Ovary (tissue), 3 donors: ENCODE results near the gene MADD.

ENCODE experiments used
- CTCF ChIP-seq, 3 donors: fragments of 450-650 bp in 2 of 3; fragments of 200-600 bp in 1 of 3; IDR thresholded peaks; one replicate each; pipeline versions ENCODE4 v1.5.1 to v1.8.0; 2016 to 2022; ENCODE audit warnings: antibody characterized with exemption in 3 of 3, mild to moderate bottlenecking in 1 of 3
- EP300 ChIP-seq: sonication (generic); formaldehyde crosslinking; IDR thresholded peaks from one replicate; pipeline ENCODE4 v1.6.1; 2017; ENCODE audit warnings: antibody characterized with exemption
- POLR2A ChIP-seq: fragments of 450-650 bp; IDR thresholded peaks from one replicate; pipeline ENCODE4 v1.6.1; 2017; ENCODE audit warnings: antibody characterized with exemption, mild to moderate bottlenecking, moderate library complexity
- donor health status: DM: no; HTN: no; CAD: no.

- no peak for TF ChIP-seq CTCF (IDR thresholded peaks at IDR 0.05)
- no peak for TF ChIP-seq POLR2A
- TF ChIP-seq EP300 = no peak
Observed at GRCh38 chr11:47267876-47268275, 2.1 kb upstream of the MADD start.
